ENCODE results near the gene IFNA10. TPM values are rescaled to one million over a fixed set of nuclear protein-coding genes. Genes with fewer than 3 reads are reported as not detected.
"Not testable (repeated sequence)": the region's sequence is repeated elsewhere in the genome, so short reads cannot be mapped to it uniquely, and the experiment has no call there.

The IFNA10 gene
- total RNA-seq, 2 experiments from 2014 or later: not detected

- intact Hi-C loops (cut with micrococcal nuclease): no loop called here
- DNase-seq (no peak), ATAC-seq (no peak)
- Mint-ChIP-seq H3K9me3 (no peaks in the 10 kb centered on the region), H3K36me3 (ENCODE audit: low read depth) (no peaks in the 10 kb centered on the region), H3K4me3 (no peak overlapping the region), H3K27ac (no peak overlapping the region), H3K4me1 (ENCODE audit: low read depth) (peaks cover 7% of the 10 kb centered on the region), H3K27me3 (peaks cover 11% of the 10 kb centered on the region)
- TF ChIP-seq, protein P1, sequence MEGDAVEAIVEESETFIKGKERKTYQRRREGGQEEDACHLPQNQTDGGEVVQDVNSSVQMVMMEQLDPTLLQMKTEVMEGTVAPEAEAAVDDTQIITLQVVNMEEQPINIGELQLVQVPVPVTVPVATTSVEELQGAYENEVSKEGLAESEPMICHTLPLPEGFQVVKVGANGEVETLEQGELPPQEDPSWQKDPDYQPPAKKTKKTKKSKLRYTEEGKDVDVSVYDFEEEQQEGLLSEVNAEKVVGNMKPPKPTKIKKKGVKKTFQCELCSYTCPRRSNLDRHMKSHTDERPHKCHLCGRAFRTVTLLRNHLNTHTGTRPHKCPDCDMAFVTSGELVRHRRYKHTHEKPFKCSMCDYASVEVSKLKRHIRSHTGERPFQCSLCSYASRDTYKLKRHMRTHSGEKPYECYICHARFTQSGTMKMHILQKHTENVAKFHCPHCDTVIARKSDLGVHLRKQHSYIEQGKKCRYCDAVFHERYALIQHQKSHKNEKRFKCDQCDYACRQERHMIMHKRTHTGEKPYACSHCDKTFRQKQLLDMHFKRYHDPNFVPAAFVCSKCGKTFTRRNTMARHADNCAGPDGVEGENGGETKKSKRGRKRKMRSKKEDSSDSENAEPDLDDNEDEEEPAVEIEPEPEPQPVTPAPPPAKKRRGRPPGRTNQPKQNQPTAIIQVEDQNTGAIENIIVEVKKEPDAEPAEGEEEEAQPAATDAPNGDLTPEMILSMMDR (IDR thresholded peaks at IDR 0.05): no peak
- ChIA-PET CTCF (interaction anchor here (1.7 kb wide), 1 partner anchor 9 kb away, joined by 10 read pairs; no protein-coding TSS in a partner anchor), POLR2A (no interaction called here)
These were observed 37.9 kb upstream of the IFNA10 start for GRCh38 chr9:21244836-21245235.

DNA sequence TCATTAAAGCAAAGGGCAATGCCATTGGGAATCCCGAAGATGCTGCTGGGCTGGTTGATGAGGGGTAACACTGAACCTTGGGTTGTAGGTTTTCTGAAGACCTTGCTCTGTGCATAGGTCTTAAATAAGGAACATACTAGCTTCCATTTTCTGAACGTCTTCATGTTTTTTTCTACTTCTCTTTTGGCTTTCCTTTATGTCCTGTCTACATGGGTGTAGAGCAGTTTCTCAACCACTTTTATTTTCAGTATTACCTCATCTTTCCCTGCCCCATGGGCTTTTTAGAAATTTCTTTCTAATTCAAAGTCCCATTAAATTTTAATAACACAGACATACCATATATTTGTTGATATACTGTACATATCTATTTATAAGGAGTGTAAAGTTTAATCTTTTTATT, 33.0 kb upstream of the IFNA10 start, which contains the start of gene IFNA14:
TSS of gene IFNA14 (minus strand) at position 95 of the 400 bp plus-strand sequence. CDS start at position 25, 70 bp downstream.
- TF ChIP-seq, protein P1 (IDR thresholded peaks at IDR 0.05): no peak
- DNase-seq (no peak), ATAC-seq (no peak)
- intact Hi-C loops (cut with micrococcal nuclease): loop anchor here (10.0 kb wide), 2 partner anchors 85 to 205 kb away; partner anchors contain the start of gene IFNA1
- H3K36me3 Mint-ChIP-seq (ENCODE audit: low read depth): no peaks in the 10 kb centered on the region
- H3K4me3 Mint-ChIP-seq: no peak within 1 kb of the TSS
- CTCF ChIA-PET: interaction anchor here (1.0 to 1.4 kb wide), 3 partner anchors 11 to 79 kb away, joined by 3 read pairs; no protein-coding TSS in a partner anchor
- H3K27me3 Mint-ChIP-seq: peaks cover 15% of the 10 kb centered on the region
- peaks cover 13% of the 10 kb centered on the region for H3K4me1 Mint-ChIP-seq (ENCODE audit: low read depth)
- H3K9me3 Mint-ChIP-seq: no peaks in the 10 kb centered on the region
- H3K27ac Mint-ChIP-seq: no peak within 1 kb of the TSS
- POLR2A ChIA-PET: no interaction called here

DNA sequence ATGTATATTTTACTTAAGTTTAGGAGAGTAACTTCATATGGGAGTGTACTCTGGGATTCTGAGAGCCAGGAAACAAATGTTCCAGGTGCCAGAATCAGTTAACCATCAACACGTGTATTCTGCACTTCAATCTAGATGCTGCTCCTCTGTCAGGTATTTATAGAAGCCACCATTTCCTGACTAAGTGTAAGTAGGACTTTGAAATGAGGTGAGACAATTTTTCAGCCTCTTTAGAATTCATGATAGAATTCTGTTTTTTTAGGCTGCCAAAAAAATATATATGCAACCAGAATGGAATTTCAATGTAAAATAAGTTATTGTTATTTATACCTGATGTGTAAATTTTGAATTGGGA, 29.4 kb upstream of the IFNA10 start:
- intact Hi-C loops (cut with micrococcal nuclease): loop anchor here (10.0 kb wide), 2 partner anchors 88 to 208 kb away; partner anchors contain the start of gene IFNA1
- not testable (repeated sequence) for ATAC-seq, H3K4me3 Mint-ChIP-seq

DNA sequence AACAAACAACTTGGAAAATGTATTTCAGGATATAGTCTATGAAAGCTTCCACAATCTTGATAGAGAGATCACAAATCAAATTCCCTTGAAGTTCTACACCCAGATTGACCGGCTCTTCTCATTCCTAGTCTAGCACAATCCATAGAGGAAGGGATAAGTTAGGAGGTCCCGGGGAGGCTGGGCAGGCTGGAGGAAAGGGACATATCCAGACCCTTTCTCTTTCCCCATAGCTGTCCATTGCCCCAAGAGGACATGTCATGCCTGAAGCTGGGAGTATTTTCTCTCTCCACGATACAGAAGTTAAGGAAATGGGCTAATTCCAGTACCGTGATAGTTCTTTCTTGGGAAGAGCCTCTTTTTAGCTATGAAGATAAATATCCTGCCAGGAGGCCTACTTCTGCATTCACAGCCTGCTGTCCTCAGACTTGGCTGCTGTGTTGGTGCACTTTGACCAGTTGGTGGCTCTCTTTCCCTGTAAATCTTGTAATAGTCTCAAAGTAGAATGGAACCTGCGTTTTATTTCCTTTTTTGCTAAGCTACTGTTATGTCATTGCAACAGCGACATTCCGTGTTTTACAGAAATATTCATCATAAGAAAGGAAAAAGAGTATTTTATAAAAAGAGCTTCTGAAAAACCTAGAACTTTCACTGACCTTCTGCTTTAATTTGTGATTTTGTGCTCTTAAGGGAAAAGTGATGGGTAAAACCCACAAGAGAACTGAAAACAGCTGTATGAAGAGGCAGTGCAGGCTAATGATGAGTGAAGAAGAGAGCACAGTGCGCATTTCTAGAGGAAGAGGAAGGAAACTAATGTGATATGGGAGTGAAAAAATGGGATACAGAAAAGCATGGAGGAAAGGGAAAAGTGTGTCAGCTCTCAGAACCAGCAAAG, 28.8 kb upstream of the IFNA10 start:
- POLR2A ChIA-PET: interaction anchor here (0.7 kb wide), 1 partner anchor 29 kb away, joined by 3 read pairs; the partner anchor contains the start of gene IFNA10
- H3K9me3 Mint-ChIP-seq; H3K4me1 Mint-ChIP-seq (ENCODE audit: low read depth); H3K27ac Mint-ChIP-seq; H3K27me3 Mint-ChIP-seq; H3K36me3 Mint-ChIP-seq (ENCODE audit: low read depth): not testable (repeated sequence)
- intact Hi-C loops (cut with micrococcal nuclease): loop anchor here (10.0 kb wide), 2 partner anchors 89 to 209 kb away; partner anchors contain the start of gene IFNA1
- peak overlapping the region; percentile 2 for H3K4me3 Mint-ChIP-seq
- CTCF ChIA-PET: interaction anchor here (0.6 to 3.3 kb wide), 57 partner anchors 10 to 773 kb away, joined by 3 to 37 read pairs (median 4); partner anchors contain the start of gene CDKN2B
- ATAC-seq (peak; percentile 76), DNase-seq (peak; percentile 48)
- TF ChIP-seq, protein P1 (IDR thresholded peaks at IDR 0.05): peak; percentile 65

More for the DNA sequence above, 29.4 kb upstream of the IFNA10 start:
- POLR2A ChIA-PET; DNase-seq; H3K9me3 Mint-ChIP-seq; H3K4me1 Mint-ChIP-seq (ENCODE audit: low read depth); H3K36me3 Mint-ChIP-seq (ENCODE audit: low read depth); H3K27me3 Mint-ChIP-seq; H3K27ac Mint-ChIP-seq: not testable (repeated sequence)
- CTCF ChIA-PET: interaction anchor here (0.7 to 3.3 kb wide), 52 partner anchors 9 to 772 kb away, joined by 3 to 37 read pairs (median 4); partner anchors contain the start of gene CDKN2B

GRCh38 chr9:21234153-21234687, 27.3 kb upstream of the IFNA10 start:
- peaks cover 3% of the 10 kb centered on the region for H3K27me3 Mint-ChIP-seq
- H3K27ac Mint-ChIP-seq: no peak overlapping the region
- intact Hi-C loops (cut with micrococcal nuclease): loop anchor here (10.0 kb wide), 2 partner anchors 91 to 211 kb away; partner anchors contain the start of gene IFNA1
- no peaks in the 10 kb centered on the region for H3K9me3 Mint-ChIP-seq
- H3K36me3 Mint-ChIP-seq (ENCODE audit: low read depth): no peaks in the 10 kb centered on the region
- TF ChIP-seq, protein P1 (IDR thresholded peaks at IDR 0.05): no peak
- ChIA-PET POLR2A (no interaction called here), CTCF (interaction anchor here (0.9 to 3.3 kb wide), 8 partner anchors 16 to 556 kb away, joined by 3 to 37 read pairs (median 10); no protein-coding TSS in a partner anchor)
- peaks cover 7% of the 10 kb centered on the region for H3K4me1 Mint-ChIP-seq (ENCODE audit: low read depth)
- no peak for DNase-seq
- ATAC-seq: no peak
- H3K4me3 Mint-ChIP-seq: no peak overlapping the region

Data from activated CD8-positive, alpha-beta T cell treated with anti-CD3 and anti-CD28 coated beads for 36 hours (primary cell).